GM19468 (cell line): Measurements from ENCODE around the gene RNPEPL1.

Source experiments
- ATAC-seq: cut with Tn5 transposase; IDR thresholded peaks from one replicate; pipeline ENCODE4 v1.9.1; 2021; ENCODE audit warnings: mild to moderate bottlenecking, moderate library complexity, moderate number of reproducible peaks; ENCODE audit not compliant: unreplicated experiment; ENCODE audit errors: extremely low read depth

RNPEPL1 gene

GRCh38 chr2:240622531-240623235 is 54.4 kb downstream of the RNPEPL1 start:
- no peak for ATAC-seq

GRCh38 chr2:240623531-240624010 is 55.3 kb downstream of the RNPEPL1 start:
- no peak for ATAC-seq

- no peak for ATAC-seq
Observed at GRCh38 chr2:240624011-240624949, 56.0 kb downstream of the RNPEPL1 start.

DNA sequence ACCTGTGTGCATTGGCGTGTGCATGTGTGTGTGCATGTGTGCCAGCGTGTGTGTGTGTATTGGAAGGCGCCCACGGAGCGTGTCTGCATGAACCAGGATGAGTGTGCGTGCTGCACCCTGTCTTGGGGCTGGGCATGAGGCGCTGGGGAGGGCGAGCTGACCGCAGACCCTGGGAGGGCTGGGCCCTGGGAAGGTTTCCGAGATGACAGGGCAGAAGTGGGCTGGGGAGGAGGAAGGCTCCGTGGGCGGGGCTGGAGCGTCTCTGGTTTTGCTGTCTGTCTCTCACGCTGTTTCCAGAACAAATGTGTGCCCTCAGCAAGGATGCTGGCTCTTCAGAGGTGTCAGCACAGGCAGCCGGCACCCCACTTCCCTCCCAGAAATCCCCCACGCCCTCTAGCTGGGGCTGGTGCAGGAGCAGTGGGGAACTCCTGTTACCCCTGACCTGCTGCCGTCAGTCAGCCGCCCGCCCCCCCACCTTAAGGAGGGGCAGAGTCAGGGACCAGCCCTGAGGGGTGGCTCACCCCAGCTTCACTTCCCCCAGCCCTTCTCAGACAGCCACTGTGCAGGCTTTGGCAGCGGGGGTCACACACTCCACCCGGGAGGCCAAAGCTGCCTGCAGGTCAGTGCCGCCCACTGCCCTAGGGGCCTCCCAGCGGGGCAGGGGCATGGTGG is 56.8 kb downstream of the RNPEPL1 start, which contains the start of gene GPR35:
Gene GPR35, plus strand, starts transcription at position 531 of the 672 bp plus-strand sequence. CDS start 4,473 bp downstream, outside the sequence.
- ATAC-seq = no peak

- no peak for ATAC-seq
Observed at GRCh38 chr2:240626531-240627300, 58.4 kb downstream of the RNPEPL1 start.

GRCh38 chr2:240627736-240628506 is 59.6 kb downstream of the RNPEPL1 start:
- no peak for ATAC-seq

DNA sequence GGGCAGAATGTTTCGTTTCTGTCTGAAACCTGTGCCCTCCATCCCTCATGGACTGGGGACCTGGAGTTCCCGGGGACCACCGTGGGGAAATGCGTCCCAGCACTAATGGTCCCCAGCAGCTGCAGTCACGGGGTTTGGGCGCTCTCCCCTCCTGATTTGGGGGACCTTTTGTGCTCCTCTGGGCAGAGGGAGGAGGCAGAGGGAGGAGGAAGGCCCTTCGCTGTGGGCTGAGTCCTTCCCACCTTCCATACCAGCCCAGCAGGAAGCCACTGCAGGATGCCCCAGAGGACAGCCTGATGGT is 60.2 kb downstream of the RNPEPL1 start:
- no peak for ATAC-seq

GRCh38 chr2:240628808-240629618 is 60.7 kb downstream of the RNPEPL1 start:
- ATAC-seq = no peak

DNA sequence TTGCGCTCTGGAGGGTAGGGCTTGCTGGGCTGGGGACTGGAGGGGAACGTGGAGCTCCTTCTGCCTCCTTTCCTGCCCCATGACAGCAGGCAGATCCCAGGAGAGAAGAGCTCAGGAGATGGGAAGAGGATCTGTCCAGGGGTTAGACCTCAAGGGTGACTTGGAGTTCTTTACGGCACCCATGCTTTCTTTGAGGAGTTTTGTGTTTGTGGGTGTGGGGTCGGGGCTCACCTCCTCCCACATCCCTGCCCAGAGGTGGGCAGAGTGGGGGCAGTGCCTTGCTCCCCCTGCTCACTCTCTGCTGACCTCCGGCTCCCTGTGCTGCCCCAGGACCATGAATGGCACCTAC is 61.3 kb downstream of the RNPEPL1 start:
- ATAC-seq = no peak

DNA sequence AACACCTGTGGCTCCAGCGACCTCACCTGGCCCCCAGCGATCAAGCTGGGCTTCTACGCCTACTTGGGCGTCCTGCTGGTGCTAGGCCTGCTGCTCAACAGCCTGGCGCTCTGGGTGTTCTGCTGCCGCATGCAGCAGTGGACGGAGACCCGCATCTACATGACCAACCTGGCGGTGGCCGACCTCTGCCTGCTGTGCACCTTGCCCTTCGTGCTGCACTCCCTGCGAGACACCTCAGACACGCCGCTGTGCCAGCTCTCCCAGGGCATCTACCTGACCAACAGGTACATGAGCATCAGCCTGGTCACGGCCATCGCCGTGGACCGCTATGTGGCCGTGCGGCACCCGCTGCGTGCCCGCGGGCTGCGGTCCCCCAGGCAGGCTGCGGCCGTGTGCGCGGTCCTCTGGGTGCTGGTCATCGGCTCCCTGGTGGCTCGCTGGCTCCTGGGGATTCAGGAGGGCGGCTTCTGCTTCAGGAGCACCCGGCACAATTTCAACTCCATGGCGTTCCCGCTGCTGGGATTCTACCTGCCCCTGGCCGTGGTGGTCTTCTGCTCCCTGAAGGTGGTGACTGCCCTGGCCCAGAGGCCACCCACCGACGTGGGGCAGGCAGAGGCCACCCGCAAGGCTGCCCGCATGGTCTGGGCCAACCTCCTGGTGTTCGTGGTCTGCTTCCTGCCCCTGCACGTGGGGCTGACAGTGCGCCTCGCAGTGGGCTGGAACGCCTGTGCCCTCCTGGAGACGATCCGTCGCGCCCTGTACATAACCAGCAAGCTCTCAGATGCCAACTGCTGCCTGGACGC is 61.9 kb downstream of the RNPEPL1 start:
- ATAC-seq = no peak
